Neural progenitor cell (in vitro differentiated cells): ENCODE measurements around the gene VSIG10L. TPM values are rescaled to one million over a fixed set of nuclear protein-coding genes. Genes with fewer than 3 reads are reported as not detected.
A peak's percentile ranks its signal among the peaks of the same experiment; 100 is the strongest.

Experiments
- DNase-seq: peaks from one replicate; pipeline ENCODE4 v3.0.0-alpha.2; 2016; ENCODE audit warnings: low spot score
- H2AFZ ChIP-seq: fragments of 200-600 bp; sonication (generic); replicated peaks from 2 replicates; pipeline ENCODE4 v1.6.1; 2016; ENCODE audit warnings: antibody characterized with exemption
- H3F3A ChIP-seq: fragments of 200-600 bp; sonication (generic); 2 replicates; pipeline ENCODE4 v1.6.1; 2016; ENCODE audit warnings: antibody characterized with exemption, low read depth
- H3K27ac ChIP-seq: fragments of 200-600 bp; sonication (generic); 2 replicates; pipeline ENCODE4 v1.5.1; 2016; ENCODE audit warnings: mild to moderate bottlenecking
- H3K27me3 ChIP-seq: fragments of 200-600 bp; sonication (generic); 2 replicates; pipeline ENCODE4 v1.6.1; 2016; ENCODE audit warnings: mild to moderate bottlenecking, moderate library complexity
- H3K36me3 ChIP-seq: fragments of 200-600 bp; sonication (generic); 2 replicates; pipeline ENCODE4 v1.5.1; 2016
- H3K4me1 ChIP-seq: fragments of 200-600 bp; sonication (generic); 2 replicates; pipeline ENCODE4 v1.6.1; 2016; ENCODE audit warnings: mixed run types
- H3K4me2 ChIP-seq: fragments of 200-600 bp; sonication (generic); 2 replicates; pipeline ENCODE4 v1.6.1; 2016
- H3K4me3 ChIP-seq: fragments of 200-600 bp; sonication (generic); 2 replicates; pipeline ENCODE4 v1.5.1; 2016
- H3K79me2 ChIP-seq: fragments of 200-600 bp; sonication (generic); 2 replicates; pipeline ENCODE4 v1.6.1; 2016; ENCODE audit warnings: low read depth
- H3K9ac ChIP-seq: fragments of 200-600 bp; sonication (generic); 2 replicates; pipeline ENCODE4 v1.6.1; 2016
- H3K9me3 ChIP-seq: fragments of 200-600 bp; sonication (generic); 2 replicates; pipeline ENCODE4 v1.5.1; 2016; ENCODE audit warnings: low read depth
- H4K20me1 ChIP-seq: fragments of 200-600 bp; sonication (generic); 2 replicates; pipeline ENCODE4 v1.6.1; 2016; ENCODE audit warnings: low read depth
- H3K27ac Mint-ChIP-seq: 3 replicates; pipeline ENCODE4 v1.8.0; 2021; ENCODE audit warnings: mixed read lengths
- H3K27me3 Mint-ChIP-seq: 2 replicates; pipeline ENCODE4 v1.8.0; 2022; ENCODE audit warnings: low read depth, mild to moderate bottlenecking, inconsistent platforms, moderate library complexity, mixed read lengths; ENCODE audit not compliant: insufficient read depth
- H3K36me3 Mint-ChIP-seq: 3 replicates; pipeline ENCODE4 v1.8.0; 2021; ENCODE audit warnings: mixed read lengths
- H3K4me1 Mint-ChIP-seq: 3 replicates; pipeline ENCODE4 v1.8.0; 2021; ENCODE audit warnings: mixed read lengths
- H3K4me3 Mint-ChIP-seq: 3 replicates; pipeline ENCODE4 v1.8.0; 2021; ENCODE audit warnings: mild to moderate bottlenecking, moderate library complexity, mixed read lengths
- H3K9me3 Mint-ChIP-seq: 3 replicates; pipeline ENCODE4 v1.8.0; 2020; ENCODE audit warnings: mixed read lengths
- CTCF ChIP-seq: fragments of 200-600 bp; sonication (generic); IDR thresholded peaks from 2 replicates; pipeline ENCODE4 v1.5.1; 2017; ENCODE audit warnings: antibody characterized with exemption, mild to moderate bottlenecking
- EZH2 ChIP-seq: fragments of 200-600 bp; sonication (generic); IDR thresholded peaks from 2 replicates; pipeline ENCODE4 v1.6.1; 2017; ENCODE audit warnings: antibody characterized with exemption, mild to moderate bottlenecking, moderate library complexity
- EZH2phosphoT487 ChIP-seq: fragments of 200-600 bp; sonication (generic); IDR thresholded peaks from 2 replicates; pipeline ENCODE4 v1.6.1; 2017; ENCODE audit warnings: antibody characterized with exemption
- total RNA-seq: library from RNA; depleted of rRNA; stranded (reverse); fragments of >200 nt; gene quantifications from 2 replicates; pipeline ENCODE4 v1.2.3, GENCODE V29; 2015; ENCODE audit warnings: low replicate concordance

The VSIG10L gene
- total RNA-seq, 1 donor from 2014 or later = 2.7 TPM

- Histone ChIP-seq H3K9me3 (no peaks in the 10 kb centered on the region), H2AFZ (no peak overlapping the region), H3K27ac (no peak overlapping the region), H3F3A (no peaks in the 10 kb centered on the region), H3K9ac (no peak overlapping the region), H3K4me3 (no peak overlapping the region), H3K4me1 (no peaks in the 10 kb centered on the region), H3K4me2 (no peak overlapping the region), H4K20me1 (peaks cover 15% of the 10 kb centered on the region), H3K27me3 (no peaks in the 10 kb centered on the region), H3K36me3 (no peaks in the 10 kb centered on the region), H3K79me2 (no peaks in the 10 kb centered on the region)
- peaks cover 6% of the 10 kb centered on the region for H3K27me3 Mint-ChIP-seq
- H3K4me3 Mint-ChIP-seq = no peak overlapping the region
- H3K4me1 Mint-ChIP-seq = peaks cover 25% of the 10 kb centered on the region
- no peak for TF ChIP-seq EZH2phosphoT487
- TF ChIP-seq CTCF = no peak
- no peak for TF ChIP-seq EZH2
- no peak overlapping the region for H3K27ac Mint-ChIP-seq
- H3K9me3 Mint-ChIP-seq = peaks cover 6% of the 10 kb centered on the region
- DNase-seq = no peak
- H3K36me3 Mint-ChIP-seq = peaks cover 4% of the 10 kb centered on the region
These were observed 24.0 kb downstream of the VSIG10L start for GRCh38 chr19:51317968-51318367.

GRCh38 chr19:51317376-51317775, 24.6 kb downstream of the VSIG10L start:
- peaks cover 3% of the 10 kb centered on the region for H3F3A ChIP-seq
- H3K27me3 ChIP-seq = peaks cover under 1% of the 10 kb centered on the region
- H3K79me2 ChIP-seq = no peaks in the 10 kb centered on the region
- H3K9me3 ChIP-seq = no peaks in the 10 kb centered on the region
- peaks cover 7% of the 10 kb centered on the region for H3K27me3 Mint-ChIP-seq
- no peak overlapping the region for H2AFZ ChIP-seq
- H3K4me1 Mint-ChIP-seq = peaks cover 27% of the 10 kb centered on the region
- TF ChIP-seq EZH2 (no peak), EZH2phosphoT487 (no peak)
- peaks cover 15% of the 10 kb centered on the region for H4K20me1 ChIP-seq
- peaks cover 4% of the 10 kb centered on the region for H3K36me3 Mint-ChIP-seq
- no peak overlapping the region for H3K27ac Mint-ChIP-seq
- peaks cover 6% of the 10 kb centered on the region for H3K9me3 Mint-ChIP-seq
- H3K4me3 Mint-ChIP-seq = no peak overlapping the region
- DNase-seq = no peak
- H3K4me2 ChIP-seq = no peak overlapping the region
- H3K4me3 ChIP-seq = no peak overlapping the region
- H3K9ac ChIP-seq = no peak overlapping the region
- no peak overlapping the region for H3K27ac ChIP-seq
- no peaks in the 10 kb centered on the region for H3K36me3 ChIP-seq
- H3K4me1 ChIP-seq = peaks cover 4% of the 10 kb centered on the region

GRCh38 chr19:51316688-51317087, 25.3 kb downstream of the VSIG10L start:
- Histone ChIP-seq H3K27ac (no peak overlapping the region), H3K9me3 (no peaks in the 10 kb centered on the region), H2AFZ (no peak overlapping the region), H3F3A (peaks cover 3% of the 10 kb centered on the region), H3K79me2 (no peaks in the 10 kb centered on the region), H3K36me3 (no peaks in the 10 kb centered on the region), H3K4me1 (peaks cover 7% of the 10 kb centered on the region), H4K20me1 (peaks cover 15% of the 10 kb centered on the region), H3K9ac (no peak overlapping the region), H3K4me2 (no peak overlapping the region), H3K27me3 (peaks cover 4% of the 10 kb centered on the region), H3K4me3 (no peak overlapping the region)
- Mint-ChIP-seq H3K4me3 (no peak overlapping the region), H3K27me3 (peaks cover 9% of the 10 kb centered on the region), H3K9me3 (peaks cover 6% of the 10 kb centered on the region), H3K36me3 (peaks cover 4% of the 10 kb centered on the region), H3K4me1 (peaks cover 29% of the 10 kb centered on the region), H3K27ac (no peak overlapping the region)
- no peak for DNase-seq
- no peak for TF ChIP-seq EZH2phosphoT487
- no peak for TF ChIP-seq CTCF
- TF ChIP-seq EZH2 = no peak

- H3K36me3 Mint-ChIP-seq = peaks cover 4% of the 10 kb centered on the region
- Histone ChIP-seq H3K4me1 (peaks cover 7% of the 10 kb centered on the region), H3K27ac (no peak within 1 kb of the TSS), H3K27me3 (peaks cover 4% of the 10 kb centered on the region), H3K9ac (peak within 1 kb of the TSS; percentile 11), H3F3A (peaks cover 8% of the 10 kb centered on the region), H3K4me2 (peak within 1 kb of the TSS; percentile 84), H3K36me3 (no peaks in the 10 kb centered on the region), H2AFZ (no peak within 1 kb of the TSS), H3K4me3 (peak within 1 kb of the TSS; percentile 88), H3K9me3 (no peaks in the 10 kb centered on the region), H4K20me1 (no peaks in the 10 kb centered on the region), H3K79me2 (no peaks in the 10 kb centered on the region)
- TF ChIP-seq EZH2 (no peak), CTCF (no peak), EZH2phosphoT487 (no peak)
- peaks cover 19% of the 10 kb centered on the region for H3K4me1 Mint-ChIP-seq
- peak; percentile 67 for DNase-seq
- H3K27me3 Mint-ChIP-seq = peaks cover 9% of the 10 kb centered on the region
- peaks cover 17% of the 10 kb centered on the region for H3K9me3 Mint-ChIP-seq
- peak within 1 kb of the TSS; percentile 86 for H3K4me3 Mint-ChIP-seq
- peak within 1 kb of the TSS; percentile 51 for H3K27ac Mint-ChIP-seq
These were observed 30.3 kb downstream of the VSIG10L start, which contains the start of gene IGLON5 for GRCh38 chr19:51311351-51312257. Gene IGLON5, plus strand, starts transcription at chr19:51311644. Its CDS starts 204 bp downstream, at chr19:51311848.
